ENCODE data around the gene CCDC88A.

- TF ChIP-seq POLR2A (IDR thresholded peaks at IDR 0.05) (no peak), CTCF (IDR thresholded peaks at IDR 0.05) (no peak)
Observed at GRCh38 chr2:55459279-55459678, 39.6 kb upstream of the CCDC88A start.

Measured in body of pancreas (tissue), 4 donors.